ENCODE measurements around the gene TMEM106C. TPM values are rescaled to one million over a fixed set of nuclear protein-coding genes. Genes with fewer than 3 reads are reported as not detected.
A peak's percentile ranks its signal among the peaks of the same experiment; 100 is the strongest.

Gene TMEM106C
- polyA plus RNA-seq, 3 donors = 8.7 to 9.7 (median 9.0) TPM

- H3K4me1 Mint-ChIP-seq = peaks cover 34% of the 10 kb centered on the region
- Histone ChIP-seq H3K9ac (ENCODE audit: insufficient read depth, low read length, poor library complexity, severe bottlenecking) (no peak overlapping the region), H3K79me2 (ENCODE audit: insufficient read depth, low read length) (no peaks in the 10 kb centered on the region), H4K20me1 (ENCODE audit: insufficient read depth, low read length) (no peaks in the 10 kb centered on the region), H3K9me3 (replicated peaks in 1 of 2; ENCODE audit: control insufficient read depth in 1 of 2, insufficient read depth in 1 of 2, low read length in 2 of 2) (peaks cover 0 to 39% of the 10 kb centered on the region in 2 donors), H3K4me3 (replicated peaks in 1 of 3; ENCODE audit: low read depth in 2 of 3, low read length in 3 of 3) (no peak overlapping the region), H3K27me3 (ENCODE audit: control insufficient read depth in 2 of 2, insufficient read depth in 2 of 2, low read length in 2 of 2) (peaks cover 76 to 99% of the 10 kb centered on the region in 2 donors), H2AFZ (ENCODE audit: insufficient read depth, low read depth, low read length, poor library complexity, severe bottlenecking) (no peak overlapping the region), H3K27ac (ENCODE audit: low read depth in 1 of 2, low read length in 2 of 2) (no peak overlapping the region), H3K4me2 (replicated peaks; ENCODE audit: extremely low read depth, low read length, poor library complexity, severe bottlenecking) (peak overlapping the region; percentile 51), H3K36me3 (replicated peaks in 1 of 2; ENCODE audit: control insufficient read depth in 1 of 2, insufficient read depth in 2 of 2, low read length in 2 of 2) (no peaks in the 10 kb centered on the region), H3K4me1 (ENCODE audit: control insufficient read depth in 1 of 2, insufficient read depth in 2 of 2, low read length in 2 of 2) (peaks cover 17 to 20% of the 10 kb centered on the region in 2 donors)
- peaks cover 0 to 18% (median 8%) of the 10 kb centered on the region in 7 donors for H3K9me3 Mint-ChIP-seq
- H3K36me3 Mint-ChIP-seq = peaks cover 0 to 3% of the 10 kb centered on the region in 2 donors
- H3K4me3 Mint-ChIP-seq = peak overlapping the region in 1 of 2 donors; percentile 88
- no peak overlapping the region for H3K27ac Mint-ChIP-seq
- no peak for DNase-seq
- WGBS (ENCODE audit: insufficient coverage) = 0% methylated on average over 2 of the region's 13 CpGs
- H3K27me3 Mint-ChIP-seq (ENCODE audit: low read depth in 3 of 3) = peaks cover 91 to 96% (median 96%) of the 10 kb centered on the region in 3 donors
- intact Hi-C loops (cut with micrococcal nuclease) = no loop called here
- TF ChIP-seq, protein P1, sequence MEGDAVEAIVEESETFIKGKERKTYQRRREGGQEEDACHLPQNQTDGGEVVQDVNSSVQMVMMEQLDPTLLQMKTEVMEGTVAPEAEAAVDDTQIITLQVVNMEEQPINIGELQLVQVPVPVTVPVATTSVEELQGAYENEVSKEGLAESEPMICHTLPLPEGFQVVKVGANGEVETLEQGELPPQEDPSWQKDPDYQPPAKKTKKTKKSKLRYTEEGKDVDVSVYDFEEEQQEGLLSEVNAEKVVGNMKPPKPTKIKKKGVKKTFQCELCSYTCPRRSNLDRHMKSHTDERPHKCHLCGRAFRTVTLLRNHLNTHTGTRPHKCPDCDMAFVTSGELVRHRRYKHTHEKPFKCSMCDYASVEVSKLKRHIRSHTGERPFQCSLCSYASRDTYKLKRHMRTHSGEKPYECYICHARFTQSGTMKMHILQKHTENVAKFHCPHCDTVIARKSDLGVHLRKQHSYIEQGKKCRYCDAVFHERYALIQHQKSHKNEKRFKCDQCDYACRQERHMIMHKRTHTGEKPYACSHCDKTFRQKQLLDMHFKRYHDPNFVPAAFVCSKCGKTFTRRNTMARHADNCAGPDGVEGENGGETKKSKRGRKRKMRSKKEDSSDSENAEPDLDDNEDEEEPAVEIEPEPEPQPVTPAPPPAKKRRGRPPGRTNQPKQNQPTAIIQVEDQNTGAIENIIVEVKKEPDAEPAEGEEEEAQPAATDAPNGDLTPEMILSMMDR (IDR thresholded peaks at IDR 0.05) = no peak
Measured at GRCh38 chr12:48002414-48002730, 39.0 kb downstream of the TMEM106C start.

DNA sequence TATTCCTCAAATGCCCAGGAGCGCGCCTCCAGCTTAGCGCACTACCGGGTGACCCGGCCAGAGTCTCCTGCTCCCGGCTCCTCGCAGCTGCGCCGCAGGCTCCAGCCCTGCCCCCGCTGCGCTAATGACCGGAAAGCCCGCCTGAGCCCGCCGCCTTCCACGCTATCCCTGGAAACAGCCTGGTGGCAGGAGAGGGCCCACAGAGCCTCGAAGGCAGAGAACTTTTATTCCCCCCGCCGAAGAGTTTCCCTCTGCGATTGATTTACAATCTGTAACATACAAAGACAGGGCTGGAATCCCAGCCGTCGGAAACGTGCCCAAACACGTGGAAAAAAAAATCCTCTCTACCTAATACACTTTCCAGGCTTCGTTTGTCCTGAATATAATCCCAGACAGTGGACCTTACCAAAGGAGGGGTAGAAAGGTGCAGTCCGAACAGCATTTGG is 39.4 kb downstream of the TMEM106C start:
- no peak overlapping the region for H3K4me3 ChIP-seq (replicated peaks in 1 of 3; ENCODE audit: low read depth in 2 of 3, low read length in 3 of 3)

More for the DNA sequence above, 39.4 kb downstream of the TMEM106C start:
- H3K27me3 Mint-ChIP-seq (ENCODE audit: low read depth in 3 of 3) = peaks cover 91 to 97% (median 95%) of the 10 kb centered on the region in 3 donors
- Histone ChIP-seq H2AFZ (ENCODE audit: insufficient read depth, low read depth, low read length, poor library complexity, severe bottlenecking) (no peak overlapping the region), H3K27ac (ENCODE audit: low read depth in 1 of 2, low read length in 2 of 2) (no peak overlapping the region), H3K79me2 (ENCODE audit: insufficient read depth, low read length) (no peaks in the 10 kb centered on the region), H3K4me2 (replicated peaks; ENCODE audit: extremely low read depth, low read length, poor library complexity, severe bottlenecking) (no peak overlapping the region), H3K9me3 (replicated peaks in 1 of 2; ENCODE audit: control insufficient read depth in 1 of 2, insufficient read depth in 1 of 2, low read length in 2 of 2) (peaks cover 0 to 39% of the 10 kb centered on the region in 2 donors), H3K36me3 (replicated peaks in 1 of 2; ENCODE audit: control insufficient read depth in 1 of 2, insufficient read depth in 2 of 2, low read length in 2 of 2) (no peaks in the 10 kb centered on the region), H3K4me1 (ENCODE audit: control insufficient read depth in 1 of 2, insufficient read depth in 2 of 2, low read length in 2 of 2) (peaks cover 17 to 20% of the 10 kb centered on the region in 2 donors), H3K27me3 (ENCODE audit: control insufficient read depth in 2 of 2, insufficient read depth in 2 of 2, low read length in 2 of 2) (peaks cover 77 to 99% of the 10 kb centered on the region in 2 donors), H4K20me1 (ENCODE audit: insufficient read depth, low read length) (no peaks in the 10 kb centered on the region), H3K9ac (ENCODE audit: insufficient read depth, low read length, poor library complexity, severe bottlenecking) (no peak overlapping the region)
- H3K9me3 Mint-ChIP-seq = peaks cover 0 to 18% (median 8%) of the 10 kb centered on the region in 7 donors
- peak overlapping the region in 1 of 2 donors; percentile 88 for H3K4me3 Mint-ChIP-seq
- intact Hi-C loops (cut with micrococcal nuclease) = no loop called here
- TF ChIP-seq, protein P1 (IDR thresholded peaks at IDR 0.05) = no peak
- H3K4me1 Mint-ChIP-seq = peaks cover 34% of the 10 kb centered on the region
- H3K27ac Mint-ChIP-seq = no peak overlapping the region
- peaks cover 0 to 3% of the 10 kb centered on the region in 2 donors for H3K36me3 Mint-ChIP-seq
- DNase-seq = no peak
- 2% methylated on average over 20 of the region's 26 CpGs for WGBS (ENCODE audit: insufficient coverage)
